ENCODE data around the gene AHDC1.

AHDC1 gene

DNA sequence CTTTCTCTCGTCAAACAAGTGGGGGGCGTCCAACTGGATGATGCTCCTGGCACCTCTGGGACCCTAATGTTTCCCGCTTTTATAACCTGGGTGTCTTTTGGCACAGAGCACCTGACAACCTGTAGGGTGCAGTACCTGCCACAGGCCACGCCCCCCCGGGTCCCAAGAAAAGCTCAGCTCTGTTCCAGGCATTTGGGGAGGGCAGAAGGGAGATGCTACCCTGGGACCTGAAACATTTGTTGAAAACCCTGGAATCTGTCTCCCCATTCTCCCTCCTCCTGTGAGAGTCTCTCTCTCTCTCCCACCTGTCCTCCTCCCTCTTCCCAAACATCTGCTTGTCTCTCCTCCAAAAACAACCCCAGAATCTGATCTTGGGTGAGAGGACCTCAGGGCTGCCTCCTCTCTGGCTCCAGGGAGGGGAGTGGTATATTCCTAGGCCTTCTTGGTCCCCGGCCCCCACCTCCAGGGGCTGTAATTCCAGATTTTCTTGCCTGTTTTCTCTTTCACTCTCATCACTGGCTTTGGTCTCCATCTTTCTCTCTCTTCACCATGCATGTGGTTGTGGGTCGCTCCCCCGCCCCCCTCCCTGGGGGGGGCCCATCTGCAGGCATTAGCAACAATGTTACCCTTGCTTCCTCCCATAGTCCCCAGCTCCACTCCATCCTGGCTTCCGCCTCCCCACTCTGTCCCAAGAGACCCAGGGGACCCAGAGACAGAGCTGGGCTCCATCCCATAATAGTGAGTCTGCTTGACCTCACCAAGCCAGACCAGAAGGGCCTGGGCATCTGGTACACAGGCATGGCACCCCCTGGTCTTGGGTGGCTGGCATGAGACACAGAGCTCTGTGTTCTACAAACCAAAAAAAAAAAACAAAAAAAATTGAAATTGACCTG is 4.1 kb downstream of the AHDC1 start:
- DNase-seq, result no peak

- DNase-seq, result peak in 43 of 58 donors; percentile 12 to 76 (median 42)
Observed at GRCh38 chr1:27598902-27599528, 4.9 kb downstream of the AHDC1 start.

DNA sequence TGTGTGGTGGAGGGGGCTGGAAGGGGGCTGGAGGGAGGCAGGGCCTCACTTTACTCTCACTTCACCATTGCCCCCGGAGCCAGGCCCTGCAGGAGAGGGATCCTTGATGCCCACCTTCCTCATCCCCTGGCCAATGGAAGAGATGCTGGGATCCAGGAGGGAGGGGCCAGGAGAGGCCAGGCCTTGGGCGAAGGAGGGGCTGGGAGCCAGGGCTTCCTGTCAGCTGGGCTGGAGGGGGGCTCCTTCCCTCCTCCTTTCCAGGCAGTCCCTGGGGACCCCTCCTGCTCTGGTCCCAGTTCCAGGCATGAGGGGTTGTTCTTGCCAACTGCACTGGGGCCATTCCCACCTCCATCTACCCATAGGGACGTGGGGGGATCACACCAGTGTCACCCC is 5.7 kb downstream of the AHDC1 start:
- DNase-seq, result peak in 4 of 58 donors; percentile 21 to 30 (median 24)

DNA sequence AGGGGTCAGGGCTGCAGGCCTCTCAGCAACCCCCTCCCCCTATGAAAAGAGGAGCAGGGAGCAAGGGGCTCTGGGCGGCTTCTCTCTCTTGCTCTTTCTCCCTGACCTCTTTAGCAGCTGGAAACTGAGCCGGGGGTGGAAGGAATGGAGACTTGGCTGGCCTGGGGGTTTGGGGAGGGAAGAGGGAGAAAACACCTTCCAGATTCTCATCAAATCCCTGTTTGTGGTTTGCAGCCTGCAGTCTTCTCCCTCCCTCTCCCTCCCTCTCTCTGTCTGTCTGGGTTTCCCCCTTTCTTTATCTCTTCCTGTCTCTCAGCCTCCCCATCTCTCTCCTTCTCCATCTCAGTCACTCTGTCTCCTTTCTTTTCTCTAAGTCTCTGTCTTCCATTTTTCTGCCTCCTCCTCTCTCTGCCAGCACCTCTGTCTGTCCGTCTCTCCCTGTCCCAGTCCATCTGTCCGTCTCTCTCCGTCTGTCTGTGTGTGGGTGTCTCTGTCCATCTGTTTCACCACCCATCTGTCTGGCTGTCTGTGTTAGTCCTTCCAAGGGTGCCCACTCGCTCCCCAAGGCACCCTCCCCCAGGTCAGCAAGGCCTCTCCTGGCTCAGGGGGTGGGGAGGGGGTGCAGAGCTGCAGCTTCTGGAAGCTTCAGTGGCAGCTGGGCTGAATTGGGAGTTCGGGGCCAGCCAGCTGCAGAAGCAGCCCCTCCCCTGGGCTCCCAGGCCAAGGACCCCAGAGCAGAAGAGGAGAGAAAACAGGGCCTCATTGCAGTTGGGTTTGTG is 6.2 kb downstream of the AHDC1 start:
- peak in 2 of 58 donors; percentile 29 to 53 for DNase-seq

GRCh38 chr1:27596986-27597385 is 7.0 kb downstream of the AHDC1 start:
- DNase-seq, result no peak

- no peak for DNase-seq
Observed at GRCh38 chr1:27596261-27596660, 7.7 kb downstream of the AHDC1 start.

DNA sequence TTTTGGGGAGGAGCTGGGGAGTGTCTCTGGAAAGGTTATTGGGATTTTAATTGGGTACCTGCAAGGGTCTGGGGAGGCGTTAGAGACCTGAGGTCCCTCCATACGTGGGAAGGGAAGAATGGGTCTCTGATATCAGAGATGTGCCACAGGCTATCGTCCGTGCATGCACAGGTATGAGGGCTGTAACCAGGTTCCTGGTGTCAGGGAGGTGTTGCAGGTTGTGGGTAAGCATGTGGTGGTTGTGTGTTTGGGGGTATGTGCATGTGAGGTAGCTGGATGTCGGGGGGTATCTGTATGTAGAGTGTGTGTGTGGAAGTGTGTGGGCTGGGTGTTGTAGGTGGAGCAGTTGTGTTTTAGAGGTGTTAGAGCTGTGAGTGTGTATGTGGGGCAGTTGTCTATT is 8.3 kb downstream of the AHDC1 start:
- no peak for DNase-seq

GRCh38 chr1:27594564-27595510 is 9.1 kb downstream of the AHDC1 start:
- DNase-seq, result peak in 1 of 58 donors; percentile 38

DNA sequence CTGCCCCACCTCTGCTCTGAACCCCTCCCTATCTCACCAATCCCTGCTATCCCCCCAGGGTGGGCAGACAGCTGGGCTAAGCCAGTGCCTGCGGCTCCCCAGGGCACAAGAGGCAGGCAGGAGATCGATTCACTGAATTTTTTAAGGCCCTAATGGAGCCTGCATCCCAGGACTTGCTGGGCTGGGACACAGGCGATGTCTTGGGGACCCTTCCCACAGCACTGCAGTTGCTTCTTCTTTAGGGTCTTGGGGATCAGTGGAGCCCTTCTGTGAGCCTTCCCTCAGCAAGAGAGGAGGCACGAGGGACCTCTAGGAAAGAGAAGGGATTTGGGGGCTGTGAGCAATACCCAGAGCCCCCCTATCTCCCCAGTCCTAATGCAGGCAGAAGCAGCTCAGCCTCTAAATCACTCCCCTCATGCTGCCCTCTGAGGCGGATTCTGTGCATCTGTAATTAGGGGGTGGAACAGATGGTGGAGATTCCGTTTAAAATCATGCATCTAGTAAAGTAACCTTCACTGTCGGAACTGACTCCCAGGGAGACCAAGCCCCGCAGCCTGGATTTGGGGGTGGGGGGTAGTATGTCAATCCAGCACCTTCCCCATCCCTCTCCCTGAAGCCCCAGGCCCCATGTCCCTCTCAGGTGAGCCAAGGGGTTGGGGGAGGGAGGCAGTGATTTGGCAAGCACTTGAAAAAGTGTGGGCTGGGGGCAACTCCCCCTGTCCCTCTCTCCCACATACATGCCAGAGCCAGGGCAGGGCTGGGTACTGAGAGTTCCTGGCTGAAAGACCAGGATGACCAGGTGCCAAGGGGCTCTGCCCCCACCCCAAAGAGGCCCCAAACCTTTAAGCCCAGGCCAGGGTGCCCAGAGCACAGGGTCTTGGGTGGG is 10.0 kb downstream of the AHDC1 start:
- no peak for DNase-seq

GRCh38 chr1:27592931-27593677 is 10.8 kb downstream of the AHDC1 start:
- no peak for DNase-seq

- peak in 1 of 58 donors; percentile 34 for DNase-seq
Observed at GRCh38 chr1:27592232-27592930, 11.6 kb downstream of the AHDC1 start.

DNA sequence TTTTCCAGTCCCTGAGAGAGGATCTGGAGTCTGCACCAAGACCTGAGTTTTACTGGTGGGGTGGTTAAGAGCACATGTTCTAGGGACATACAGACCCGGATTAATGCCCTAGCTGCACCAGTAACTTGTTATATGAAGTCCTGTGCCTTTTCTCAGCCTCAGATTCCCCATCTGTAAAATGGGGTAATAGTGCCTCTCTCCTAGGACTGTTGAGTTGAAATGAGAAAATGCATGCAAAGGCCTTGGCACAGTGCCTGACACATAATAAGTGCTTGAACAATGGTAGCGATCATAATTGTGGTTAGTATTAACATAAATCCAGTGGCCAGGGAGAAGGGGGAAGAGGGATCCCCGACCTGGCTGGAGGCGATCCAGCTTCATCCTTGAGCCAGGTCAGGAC is 12.3 kb downstream of the AHDC1 start:
- DNase-seq, result no peak

DNA sequence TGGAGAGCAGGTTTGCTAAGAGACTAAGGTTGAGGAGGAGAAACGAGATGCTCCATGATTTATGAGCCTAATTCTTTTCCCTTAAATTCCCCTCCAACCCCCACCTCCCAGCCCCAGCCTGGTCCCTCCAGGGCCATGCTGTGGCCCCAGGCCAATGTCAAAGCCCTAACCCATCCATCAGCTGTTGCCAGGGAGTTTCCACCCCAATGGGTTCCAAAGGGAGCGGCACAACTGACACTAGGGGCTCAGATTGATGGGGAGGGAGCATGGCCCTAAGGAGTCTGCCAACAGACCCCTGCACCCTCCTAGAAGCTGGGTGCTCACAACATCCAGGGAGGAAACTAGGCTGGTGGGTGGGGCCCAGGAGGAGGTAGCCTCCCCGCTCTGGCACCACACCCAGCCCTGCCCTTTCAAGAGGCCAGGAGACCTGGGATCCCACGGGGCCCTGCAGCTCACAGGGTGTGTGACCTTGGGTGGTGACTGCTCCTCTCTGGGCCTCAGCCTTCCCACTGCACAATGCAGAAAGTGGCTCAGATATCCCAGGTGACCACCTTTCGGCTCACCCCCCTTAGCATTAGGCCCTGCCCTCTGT is 12.9 kb downstream of the AHDC1 start:
- no peak for DNase-seq

GRCh38 chr1:27589841-27590426 is 14.0 kb downstream of the AHDC1 start:
- DNase-seq, result peak in 28 of 58 donors; percentile 12 to 67 (median 34)

GRCh38 chr1:27589441-27589840 is 14.5 kb downstream of the AHDC1 start:
- DNase-seq, result no peak

DNA sequence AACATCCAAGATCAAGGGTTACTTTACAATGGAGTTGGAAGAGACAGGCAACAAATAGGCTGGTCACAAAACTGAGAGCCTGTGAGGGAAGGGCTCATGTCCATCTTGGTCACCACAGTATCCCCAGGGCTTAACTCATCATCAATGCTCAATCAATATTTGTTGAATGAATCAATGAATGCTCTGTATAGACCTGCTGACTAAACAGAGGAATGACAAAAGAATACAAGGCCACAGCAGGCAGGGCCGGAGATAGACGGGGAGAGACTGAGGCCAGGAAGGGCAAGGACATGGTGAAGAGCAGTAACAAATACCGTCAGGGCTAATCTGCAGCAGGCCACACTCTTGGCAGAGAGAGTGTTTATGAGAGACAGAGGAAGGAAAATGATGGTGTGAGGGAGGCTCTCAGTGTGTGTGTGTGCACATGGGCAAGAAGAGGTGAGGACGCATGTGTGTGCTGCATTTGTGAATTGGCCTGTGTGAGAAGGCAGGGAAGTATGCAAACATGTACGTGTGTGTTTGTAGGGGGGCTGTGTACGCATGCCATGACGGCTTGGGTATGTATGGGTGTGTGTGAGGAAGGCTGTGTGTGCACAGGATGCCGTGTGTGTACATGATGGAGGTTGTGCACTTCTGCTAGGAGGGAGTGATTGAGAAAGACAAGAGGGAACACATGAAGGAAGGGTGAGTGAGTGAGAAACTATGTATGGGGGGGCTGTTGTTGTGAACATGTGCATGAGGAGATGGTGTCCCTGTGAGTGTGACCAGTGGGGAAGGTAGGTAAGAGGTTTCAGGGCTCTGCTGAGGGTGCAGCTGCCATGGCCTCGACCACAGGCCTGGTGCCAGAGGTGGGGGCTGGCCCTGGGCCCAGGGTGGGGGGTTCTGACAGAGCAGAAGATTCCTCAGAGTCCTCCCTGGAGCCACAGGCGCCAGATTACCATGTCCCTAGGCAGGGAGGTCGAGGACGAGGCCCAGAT is 15.4 kb downstream of the AHDC1 start:
- no peak for DNase-seq
